Spleen (tissue), 11 donors: ENCODE measurements around the gene NCK2. TPM values are rescaled to one million over a fixed set of nuclear protein-coding genes. Genes with fewer than 3 reads are reported as not detected.

Experiments used
- DNase-seq: peaks from one replicate; pipeline ENCODE4 v3.0.0-alpha.2; 2020
- H3K27ac ChIP-seq, 8 donors: fragments of 200-600 bp; sonication (generic) in 7 of 8; 1 replicate in 4 of 8; 2 replicates in 4 of 8; pipeline versions ENCODE4 v1.5.0 to v1.8.0; 2016 to 2021; ENCODE audit warnings: inconsistent platforms in 4 of 8, mild to moderate bottlenecking in 4 of 8, moderate library complexity in 1 of 8
- H3K27me3 ChIP-seq, 7 donors: fragments of 200-600 bp; sonication (generic) in 6 of 7; replicated peaks in 1 of 7; 1 replicate in 4 of 7; 2 replicates in 3 of 7; pipeline versions ENCODE4 v1.5.0 to v1.8.0; 2016 to 2021; ENCODE audit warnings: inconsistent platforms in 3 of 7, mild to moderate bottlenecking in 1 of 7
- H3K36me3 ChIP-seq, 6 donors: fragments of 200-600 bp; sonication (generic) in 5 of 6; 1 replicate in 4 of 6; 2 replicates in 2 of 6; pipeline versions ENCODE4 v1.5.0 to v1.8.0; 2016 to 2021; ENCODE audit warnings: inconsistent platforms in 2 of 6
- H3K4me1 ChIP-seq, 6 donors: fragments of 200-600 bp; sonication (generic) in 5 of 6; 1 replicate in 3 of 6; 2 replicates in 3 of 6; pipeline versions ENCODE4 v1.5.0 to v1.8.0; 2016 to 2021; ENCODE audit warnings: inconsistent platforms in 3 of 6
- H3K4me3 ChIP-seq, 8 donors: fragments of 200-600 bp; sonication (generic) in 7 of 8; 1 replicate in 4 of 8; 2 replicates in 4 of 8; pipeline versions ENCODE4 v1.5.0 to v1.8.0; 2016 to 2021; ENCODE audit warnings: inconsistent platforms in 4 of 8, mild to moderate bottlenecking in 4 of 8, moderate library complexity in 2 of 8
- H3K9me3 ChIP-seq, 8 donors: fragments of 200-600 bp; sonication (generic) in 7 of 8; 1 replicate in 4 of 8; 2 replicates in 4 of 8; pipeline versions ENCODE4 v1.5.0 to v1.8.0; 2016 to 2021; ENCODE audit warnings: inconsistent platforms in 4 of 8
- POLR2A ChIP-seq, 3 donors: fragments of 450-650 bp; IDR thresholded peaks; one replicate each; pipeline ENCODE4 v1.5.1; 2017; ENCODE audit warnings: antibody characterized with exemption in 3 of 3, mild to moderate bottlenecking in 1 of 3
- POLR2AphosphoS5 ChIP-seq, 3 donors: sonication (generic); formaldehyde crosslinking; IDR thresholded peaks; one replicate each; pipeline ENCODE4 v1.5.1; 2017; ENCODE audit warnings: antibody characterized with exemption in 3 of 3
- WGBS, 5 donors: extraction: QIAGEN DNeasy Blood & Tissue Kit in 3 of 5; methylation state at CpG; one replicate each; pipeline versions ENCODE4 v1.1.5 to v1.1.7; 2013 to 2018; 5-methylcytosine and 5-hydroxymethylcytosine counted together
- intact Hi-C: fragments of 100-400 bp; cut with DNase I; formaldehyde crosslinking; loops from one replicate; pipeline ENCODE4 v1.15.0; 2023; ENCODE audit warnings: low total_unique reads
- polyA plus RNA-seq, 3 donors: library from polyadenylated mRNA; stranded (reverse); fragments of 200-250 nt; gene quantifications; one replicate each; pipeline ENCODE4 v1.2.1, GENCODE V29; 2013
- total RNA-seq, 7 donors: library from RNA; depleted of rRNA in 3 of 7; stranded (reverse); fragments of >200 nt in 3 of 7; fragmentation: NEBNext Ultra II Directional in 4 of 7; extraction: Animal tissue kit (Norgen Biotek cat#: 25700) in 4 of 7; gene quantifications; one replicate each; pipeline versions ENCODE4 v1.1.0 to v1.2.1, GENCODE V29; 2016 to 2021
- TF ChIP-seq, protein P1 (sequence below), 11 experiments: fragments of 200-600 bp in 7 of 11; fragments of 450-650 bp in 4 of 11; sonication (generic) in 4 of 11; IDR thresholded peaks in 8 of 11; conservative IDR thresholded peaks in 3 of 11; 1 replicate in 7 of 11; 2 replicates in 4 of 11; pipeline versions ENCODE4 v1.4.0 to v1.8.0; 2016 to 2021; ENCODE audit warnings: antibody characterized with exemption in 11 of 11, inconsistent platforms in 4 of 11, mild to moderate bottlenecking in 1 of 11
- donor health status: healthy with polysubstance abuse.
- donor health status: DM: no; HTN: no; CAD: no; lungs with moderate emphysema.
- donor health status: DM: no; HTN: no; CAD: no.
- donor health status: Bipolar disorder and iron deficiency.
- donor health status: healthy.
- donor health status: DM: no; HTN: no; CAD: no.
- donor health status: DM: yes; HTN: yes; CAD: no.

NCK2 gene
- total and polyA plus RNA-seq, 10 donors: 21.5 to 106 (median 62.6) TPM

DNA sequence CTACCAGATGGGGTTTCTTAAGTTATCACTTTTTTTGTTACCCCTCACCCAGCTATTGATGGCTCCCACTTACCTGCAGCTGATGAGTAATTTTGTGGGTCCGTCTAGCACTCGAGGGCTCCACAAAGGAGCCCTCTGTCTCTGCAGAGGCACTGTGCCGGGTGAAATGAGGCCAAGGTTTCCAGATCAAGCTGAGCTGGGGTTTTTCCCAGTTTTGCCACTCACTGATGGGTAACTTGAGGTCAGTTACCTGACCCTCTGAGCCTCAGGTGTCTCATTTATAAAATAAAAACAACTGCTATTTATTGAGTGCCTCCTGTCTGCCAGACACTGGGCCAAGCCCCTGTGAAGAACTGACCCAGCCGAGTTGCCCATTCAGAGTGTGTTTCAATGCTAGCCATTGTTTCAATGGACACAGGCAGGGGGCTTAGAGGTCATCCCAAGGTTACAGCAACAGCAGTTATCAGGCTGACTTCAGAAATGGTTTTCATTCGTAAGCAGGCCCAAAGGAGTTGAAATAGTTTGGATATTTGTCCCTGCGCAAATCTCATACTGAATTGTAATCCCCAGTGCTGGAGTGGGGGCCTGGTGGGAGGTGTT is 192.9 kb downstream of the NCK2 start:
- TF ChIP-seq POLR2A (IDR thresholded peaks at IDR 0.05): no peak
- no peak for TF ChIP-seq POLR2AphosphoS5 (IDR thresholded peaks at IDR 0.05)
- TF ChIP-seq, protein P1, sequence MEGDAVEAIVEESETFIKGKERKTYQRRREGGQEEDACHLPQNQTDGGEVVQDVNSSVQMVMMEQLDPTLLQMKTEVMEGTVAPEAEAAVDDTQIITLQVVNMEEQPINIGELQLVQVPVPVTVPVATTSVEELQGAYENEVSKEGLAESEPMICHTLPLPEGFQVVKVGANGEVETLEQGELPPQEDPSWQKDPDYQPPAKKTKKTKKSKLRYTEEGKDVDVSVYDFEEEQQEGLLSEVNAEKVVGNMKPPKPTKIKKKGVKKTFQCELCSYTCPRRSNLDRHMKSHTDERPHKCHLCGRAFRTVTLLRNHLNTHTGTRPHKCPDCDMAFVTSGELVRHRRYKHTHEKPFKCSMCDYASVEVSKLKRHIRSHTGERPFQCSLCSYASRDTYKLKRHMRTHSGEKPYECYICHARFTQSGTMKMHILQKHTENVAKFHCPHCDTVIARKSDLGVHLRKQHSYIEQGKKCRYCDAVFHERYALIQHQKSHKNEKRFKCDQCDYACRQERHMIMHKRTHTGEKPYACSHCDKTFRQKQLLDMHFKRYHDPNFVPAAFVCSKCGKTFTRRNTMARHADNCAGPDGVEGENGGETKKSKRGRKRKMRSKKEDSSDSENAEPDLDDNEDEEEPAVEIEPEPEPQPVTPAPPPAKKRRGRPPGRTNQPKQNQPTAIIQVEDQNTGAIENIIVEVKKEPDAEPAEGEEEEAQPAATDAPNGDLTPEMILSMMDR (IDR thresholded peaks at IDR 0.05 in 8 of 11, conservative IDR thresholded peaks at IDR 0.05 in 3 of 11): no peak
- intact Hi-C loops: no loop called here
- Histone ChIP-seq H3K27me3 (no peaks in the 10 kb centered on the region), H3K27ac (no peak overlapping the region), H3K36me3 (no peaks in the 10 kb centered on the region), H3K4me3 (no peak overlapping the region), H3K4me1 (peaks cover 0 to 16% (median 0%) of the 10 kb centered on the region in 6 donors), H3K9me3 (peaks cover 0 to 29% (median 12%) of the 10 kb centered on the region in 8 donors)
- WGBS, 5 donors: 89 to 97% (median 91%) methylated on average over 6 of the region's 6 CpGs
- DNase-seq: no peak
